HAP-1 (cell line): ENCODE measurements around the gene UQCC2.

Experiments
- DNase-seq, 2 experiments: peaks; one replicate each; pipeline ENCODE4 v3.0.0-alpha.2; 2016 to 2020; ENCODE audit warnings: low spot score in 2 of 2
- H3K27me3 ChIP-seq: fragments of 250-450 bp; sonication (Bioruptor Pico); 2 replicates; pipeline ENCODE4 v1.5.1; 2020; ENCODE audit warnings: low read depth, mild to moderate bottlenecking, moderate library complexity
- H3K36me3 ChIP-seq: fragments of 250-450 bp; sonication (Bioruptor Pico); replicated peaks from 2 replicates; pipeline ENCODE4 v1.5.1; 2020; ENCODE audit warnings: mild to moderate bottlenecking
- H3K4me1 ChIP-seq: fragments of 250-450 bp; sonication (Bioruptor Pico); 2 replicates; pipeline ENCODE4 v1.5.1; 2020; ENCODE audit warnings: mild to moderate bottlenecking
- H3K4me3 ChIP-seq: fragments of 250-450 bp; sonication (Bioruptor Pico); 2 replicates; pipeline ENCODE4 v1.5.1; 2020; ENCODE audit warnings: mild to moderate bottlenecking, moderate library complexity
- H3K9me3 ChIP-seq: fragments of 250-450 bp; sonication (Bioruptor Pico); 2 replicates; pipeline ENCODE4 v1.5.1; 2020; ENCODE audit warnings: mild to moderate bottlenecking, moderate library complexity
- in situ Hi-C: fragments of 300-500 bp; cut with MboI; formaldehyde crosslinking; loops from 3 replicates; pipeline ENCODE4 v1.14.3; 2020; ENCODE audit warnings: low sequenced_read_pairs, inconsistent platforms, mixed read lengths

UQCC2 gene

DNA sequence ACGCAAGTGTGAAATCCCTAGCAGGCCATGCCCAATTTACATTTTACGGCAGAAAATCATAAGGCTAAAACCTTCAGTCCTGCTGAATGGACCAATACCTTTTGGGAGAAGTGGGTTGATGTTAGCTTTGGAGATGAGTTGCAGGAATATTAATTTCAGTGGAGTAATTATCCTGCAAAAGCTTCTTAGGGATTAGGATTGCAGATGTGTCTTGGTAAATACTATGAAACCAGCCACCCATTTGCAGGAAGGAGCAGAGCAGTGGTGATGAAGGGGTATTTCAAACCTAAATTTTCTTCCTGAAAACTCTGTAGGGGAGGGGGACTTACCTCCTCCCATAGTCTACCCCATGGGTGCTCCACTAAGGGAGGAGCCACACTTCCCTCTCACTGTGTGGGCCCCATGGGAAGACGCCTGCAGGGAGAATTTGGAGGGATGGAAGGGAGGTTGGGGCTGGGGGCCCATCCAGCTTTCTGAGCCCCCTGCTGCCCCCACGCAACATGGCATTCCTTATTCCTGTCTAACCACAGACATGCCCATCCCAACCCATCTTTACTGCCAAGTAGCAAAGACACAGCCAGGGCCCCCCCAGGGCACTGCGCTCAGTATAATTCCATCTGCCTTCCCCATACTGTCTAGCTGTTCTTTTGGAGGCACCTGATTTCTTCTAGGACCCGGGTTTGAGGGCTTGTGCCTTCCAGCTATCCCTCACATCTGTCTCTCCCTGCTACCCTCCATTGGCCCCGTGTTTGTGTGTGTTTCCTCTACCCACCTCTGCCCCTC, 14.6 kb upstream of the UQCC2 start:
- in situ Hi-C loops = no loop called here
- Histone ChIP-seq H3K4me1 (no peaks in the 10 kb centered on the region), H3K9me3 (no peaks in the 10 kb centered on the region), H3K36me3 (no peaks in the 10 kb centered on the region), H3K27me3 (peaks cover 42% of the 10 kb centered on the region), H3K4me3 (no peak overlapping the region)
- no peak for DNase-seq

DNA sequence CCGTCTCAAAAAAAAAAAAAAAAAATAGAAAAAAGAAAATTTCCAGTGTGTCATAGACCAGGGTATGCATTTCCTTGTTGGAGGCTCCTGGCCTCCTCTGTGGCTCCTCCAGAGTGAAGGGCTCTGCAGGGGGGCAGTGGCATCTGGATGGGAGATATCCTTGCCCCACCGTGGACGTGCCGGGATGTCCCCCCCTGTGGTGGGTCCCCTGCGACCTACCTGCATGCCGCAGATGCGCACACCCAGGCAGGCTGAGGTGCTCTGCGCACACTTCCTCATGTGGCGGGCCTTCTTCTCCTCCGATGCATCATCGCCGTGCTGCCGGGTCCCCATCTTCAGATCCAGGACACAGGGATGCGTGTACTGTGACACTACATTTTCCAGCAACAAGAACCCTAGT, 13.7 kb upstream of the UQCC2 start:
- Histone ChIP-seq H3K4me1 (no peaks in the 10 kb centered on the region), H3K27me3 (peaks cover 47% of the 10 kb centered on the region), H3K4me3 (no peak overlapping the region), H3K36me3 (no peaks in the 10 kb centered on the region), H3K9me3 (no peaks in the 10 kb centered on the region)
- in situ Hi-C loops = no loop called here
- no peak for DNase-seq

DNA sequence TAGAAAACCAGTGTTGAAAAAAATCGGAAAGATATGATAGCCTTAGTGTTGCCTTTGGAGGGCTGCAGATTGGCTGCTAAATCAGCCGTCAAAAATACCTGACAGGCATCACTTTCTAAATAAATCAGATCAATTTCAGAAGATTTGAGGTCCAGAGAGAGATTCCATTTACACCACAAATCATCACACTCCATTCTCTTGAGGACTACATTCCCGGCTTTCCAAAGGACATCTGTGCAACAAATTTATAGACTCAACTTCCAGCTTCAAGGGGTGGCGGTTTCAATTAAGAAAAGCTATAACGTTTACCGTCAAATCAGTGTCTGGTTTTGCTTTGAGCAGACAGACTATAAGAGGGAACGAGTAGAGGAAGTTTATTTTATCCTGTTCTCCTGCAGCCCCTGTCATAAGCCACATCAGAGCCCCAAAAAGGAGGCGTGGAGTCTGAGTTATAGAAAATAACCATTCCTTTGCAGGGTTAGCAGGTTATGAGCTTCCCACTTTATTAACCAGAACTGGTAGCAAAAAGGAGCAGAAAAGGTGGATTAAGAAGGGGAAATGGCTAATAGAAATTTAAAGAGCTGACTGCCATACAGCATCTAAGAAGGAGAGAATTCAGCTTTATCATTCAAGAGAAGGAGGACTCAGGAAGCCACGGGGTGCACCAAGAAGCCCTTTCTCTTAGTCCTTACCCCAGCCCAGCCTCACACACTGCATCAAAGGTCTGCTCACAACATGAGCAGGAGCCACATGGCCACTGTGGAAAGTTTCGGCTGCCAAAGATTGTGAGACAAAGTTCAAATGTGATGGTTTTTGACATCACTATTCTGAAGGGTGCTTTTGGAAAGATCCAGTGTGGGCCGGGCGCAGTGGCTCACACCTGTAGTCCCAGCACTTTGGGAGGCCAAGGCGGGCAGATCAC, 12.9 kb upstream of the UQCC2 start:
- H3K4me1 ChIP-seq = no peaks in the 10 kb centered on the region
- DNase-seq = no peak
- no peaks in the 10 kb centered on the region for H3K9me3 ChIP-seq
- H3K36me3 ChIP-seq = no peaks in the 10 kb centered on the region
- peaks cover 47% of the 10 kb centered on the region for H3K27me3 ChIP-seq
- H3K4me3 ChIP-seq = no peak overlapping the region
- in situ Hi-C loops = no loop called here

DNA sequence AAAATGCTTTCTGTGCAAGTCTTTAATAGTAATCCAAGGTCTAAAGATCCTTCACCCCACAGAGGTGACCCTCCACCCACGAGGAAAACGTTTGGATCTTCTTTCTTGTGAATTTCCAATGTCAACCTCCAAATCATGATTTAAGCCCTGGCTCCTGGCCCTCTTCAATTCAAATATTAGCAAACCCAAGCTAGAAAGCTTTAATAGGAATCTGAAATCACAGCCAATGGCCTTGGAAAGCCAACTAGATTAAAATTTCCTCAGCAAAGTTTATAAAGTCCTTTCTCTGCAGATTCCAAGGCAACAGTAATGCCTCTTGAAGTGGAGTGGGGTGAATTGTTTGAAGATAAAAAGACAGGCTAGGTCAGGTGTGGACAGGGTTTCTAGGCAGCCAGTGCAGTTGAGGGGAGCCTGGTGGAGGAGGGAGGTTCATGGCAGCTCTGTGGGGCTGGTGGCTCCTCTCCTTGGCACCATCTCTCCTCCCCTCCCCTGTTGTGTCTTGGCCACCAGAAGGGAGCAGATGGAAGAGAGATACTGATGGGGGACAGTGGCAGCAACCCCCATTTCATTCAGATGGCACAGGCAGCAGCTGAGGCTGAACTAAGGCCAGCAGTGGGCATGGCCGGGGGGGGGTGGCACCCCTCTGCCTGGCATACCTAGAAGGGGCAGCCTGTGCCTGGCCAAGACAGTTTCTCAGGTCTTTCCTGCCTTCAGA, 12.0 kb upstream of the UQCC2 start:
- no peaks in the 10 kb centered on the region for H3K4me1 ChIP-seq
- no peak for DNase-seq
- in situ Hi-C loops = no loop called here
- H3K4me3 ChIP-seq = no peak overlapping the region
- peaks cover 47% of the 10 kb centered on the region for H3K27me3 ChIP-seq
- H3K36me3 ChIP-seq = no peaks in the 10 kb centered on the region
- H3K9me3 ChIP-seq = no peaks in the 10 kb centered on the region

DNA sequence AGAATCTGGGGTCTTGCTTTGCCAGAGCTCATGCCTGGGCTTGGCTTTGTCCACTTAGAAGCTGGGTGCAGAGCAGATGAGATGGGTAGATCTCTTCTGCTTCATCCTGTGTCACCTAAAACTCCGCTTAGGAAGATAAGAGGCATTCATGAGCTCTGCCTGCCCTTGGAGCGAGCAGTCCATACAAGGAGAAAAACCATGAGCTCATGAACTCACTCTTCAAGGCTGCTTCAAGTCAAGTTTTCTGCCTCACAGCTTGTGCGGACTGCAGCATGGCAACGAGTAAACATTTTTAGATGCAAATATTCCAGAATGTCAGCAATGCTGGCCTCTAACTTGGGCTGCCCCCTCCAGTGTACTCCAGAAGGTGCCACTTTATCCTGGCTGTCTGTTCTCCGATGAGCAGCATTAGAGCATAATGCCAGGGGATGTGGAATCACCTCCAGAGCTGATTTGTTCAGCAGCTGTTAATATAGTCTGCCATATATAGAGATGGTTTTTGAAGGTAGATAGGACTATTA, 10.7 kb upstream of the UQCC2 start:
- Histone ChIP-seq H3K9me3 (no peaks in the 10 kb centered on the region), H3K4me1 (no peaks in the 10 kb centered on the region), H3K27me3 (peaks cover 47% of the 10 kb centered on the region), H3K4me3 (no peak overlapping the region), H3K36me3 (no peaks in the 10 kb centered on the region)
- no peak for DNase-seq
- in situ Hi-C loops = no loop called here

DNA sequence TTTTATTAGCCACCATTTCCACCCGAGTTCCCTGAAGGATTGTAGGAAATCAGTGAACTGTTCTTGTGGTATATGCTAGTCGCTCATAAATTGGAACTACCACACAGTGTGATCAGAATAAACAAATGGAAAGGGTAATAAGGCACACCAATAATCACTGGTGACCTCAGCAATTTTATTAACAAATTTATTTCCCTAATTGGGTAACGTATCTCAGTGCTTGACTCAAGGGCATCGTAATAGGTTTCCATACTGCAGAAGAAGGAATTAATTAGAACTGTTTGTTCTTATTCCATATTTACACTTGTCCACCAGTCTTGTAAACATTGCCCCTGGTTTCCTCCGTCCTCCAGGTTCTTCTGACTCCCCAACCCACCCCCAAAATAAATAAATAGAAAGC, 10.0 kb upstream of the UQCC2 start:
- in situ Hi-C loops = no loop called here
- no peaks in the 10 kb centered on the region for H3K4me1 ChIP-seq
- no peaks in the 10 kb centered on the region for H3K9me3 ChIP-seq
- H3K4me3 ChIP-seq = no peak overlapping the region
- DNase-seq = no peak
- no peaks in the 10 kb centered on the region for H3K36me3 ChIP-seq
- peaks cover 47% of the 10 kb centered on the region for H3K27me3 ChIP-seq

DNA sequence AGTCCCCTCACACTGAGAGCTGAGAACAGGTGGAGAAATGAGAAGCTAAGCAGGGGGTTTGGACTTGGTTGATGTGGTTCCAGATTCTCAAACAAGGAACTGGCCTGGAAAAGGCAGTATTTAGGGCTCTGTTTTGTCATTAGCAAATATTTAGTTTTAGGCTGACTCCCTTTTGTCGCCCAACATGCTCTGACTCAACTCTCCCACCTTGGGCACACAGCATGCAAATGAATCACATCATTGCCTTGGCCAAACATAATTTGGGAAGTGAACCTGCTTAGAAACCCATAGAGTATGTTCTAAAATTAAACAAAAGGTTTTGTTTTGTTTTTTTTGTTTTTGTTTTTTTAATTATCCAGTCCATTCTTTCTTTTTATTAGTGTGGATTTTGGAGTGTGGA, 9.5 kb upstream of the UQCC2 start:
- peaks cover 47% of the 10 kb centered on the region for H3K27me3 ChIP-seq
- H3K4me1 ChIP-seq = no peaks in the 10 kb centered on the region
- H3K9me3 ChIP-seq = no peaks in the 10 kb centered on the region
- in situ Hi-C loops = no loop called here
- no peak for DNase-seq
- no peak overlapping the region for H3K4me3 ChIP-seq
- H3K36me3 ChIP-seq = no peaks in the 10 kb centered on the region

DNA sequence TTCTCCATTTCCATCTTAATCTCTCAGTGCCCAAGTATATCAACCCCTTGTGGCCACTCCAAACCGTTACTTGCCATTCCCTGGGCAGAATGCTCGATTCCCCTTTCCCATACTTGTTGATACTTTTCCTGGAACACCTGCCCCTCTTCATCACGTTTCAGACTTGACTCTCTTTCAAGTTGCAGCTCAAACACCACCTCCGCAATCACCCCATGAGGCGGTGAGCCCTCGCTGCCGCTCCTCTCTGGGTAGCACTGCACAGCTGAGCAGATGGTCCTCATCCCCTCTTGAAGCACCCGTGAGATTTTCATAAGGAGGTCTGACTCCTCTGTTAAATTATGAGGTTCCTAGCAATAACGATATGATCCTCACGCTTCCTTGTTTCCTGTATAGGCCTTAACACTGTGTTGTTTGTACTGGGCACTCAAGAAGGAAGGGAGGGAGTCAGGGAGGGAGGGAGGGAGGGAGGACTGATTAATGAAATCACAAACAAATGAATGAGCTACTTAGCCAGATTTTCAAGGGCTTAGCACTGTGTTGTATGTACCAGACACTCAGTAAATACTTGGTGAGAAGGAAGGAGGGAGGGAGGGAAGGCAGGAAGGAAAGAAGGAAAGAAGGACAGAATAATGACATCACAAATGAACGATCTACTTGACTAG, 8.0 kb upstream of the UQCC2 start:
- Histone ChIP-seq H3K27me3 (peaks cover 36% of the 10 kb centered on the region), H3K4me3 (no peak overlapping the region), H3K9me3 (no peaks in the 10 kb centered on the region), H3K4me1 (no peaks in the 10 kb centered on the region), H3K36me3 (no peaks in the 10 kb centered on the region)
- no peak for DNase-seq
- in situ Hi-C loops = no loop called here

DNA sequence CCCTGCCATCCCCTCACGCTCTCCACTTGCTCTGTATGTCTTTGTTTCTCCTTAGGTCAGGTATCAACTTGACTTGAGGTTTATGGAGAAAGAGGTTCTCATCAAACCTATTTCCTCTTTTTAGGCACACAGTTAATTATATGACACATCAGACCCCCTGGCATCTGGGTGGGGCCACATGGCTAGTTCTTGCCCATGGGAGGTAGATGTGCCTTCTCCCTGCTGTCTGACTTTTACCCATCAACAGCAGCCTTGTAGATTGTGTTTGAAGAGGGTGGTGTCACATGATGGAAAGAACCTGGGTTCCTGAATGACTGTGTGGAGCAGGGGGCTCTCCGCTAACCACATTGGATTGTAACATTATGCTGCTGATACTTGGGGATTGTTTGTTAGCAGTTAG, 7.2 kb upstream of the UQCC2 start:
- in situ Hi-C loops = no loop called here
- Histone ChIP-seq H3K4me3 (no peak overlapping the region), H3K36me3 (no peaks in the 10 kb centered on the region), H3K4me1 (no peaks in the 10 kb centered on the region), H3K27me3 (peaks cover 29% of the 10 kb centered on the region), H3K9me3 (no peaks in the 10 kb centered on the region)
- DNase-seq = no peak

DNA sequence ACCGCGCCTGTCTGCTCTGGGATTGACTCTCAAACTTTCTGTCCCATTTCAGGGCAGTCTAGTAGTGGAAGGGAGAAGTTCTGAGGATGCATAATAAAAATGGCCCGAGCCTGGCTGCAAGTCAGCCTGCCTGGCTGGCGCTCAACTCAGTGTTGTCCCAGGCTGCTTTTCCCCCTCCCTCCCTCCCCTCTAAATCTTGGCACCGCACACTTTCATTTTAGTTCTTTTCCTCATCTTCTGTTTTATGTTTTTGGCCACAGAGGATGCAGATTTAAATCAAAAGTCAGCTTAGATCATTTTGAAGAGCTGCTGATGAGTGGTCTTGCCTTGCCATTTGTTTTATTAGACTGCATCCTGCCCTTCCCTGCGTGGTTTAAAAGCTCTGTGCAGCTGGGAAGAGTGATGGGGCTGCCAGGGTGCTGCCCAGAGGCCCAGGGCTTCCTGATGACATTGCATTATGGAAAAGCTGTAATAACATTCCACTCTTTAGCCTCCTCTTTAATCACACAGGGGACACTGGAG, 6.5 kb upstream of the UQCC2 start:
- no peaks in the 10 kb centered on the region for H3K4me1 ChIP-seq
- H3K9me3 ChIP-seq = no peaks in the 10 kb centered on the region
- no peak for DNase-seq
- no peak overlapping the region for H3K4me3 ChIP-seq
- H3K36me3 ChIP-seq = no peaks in the 10 kb centered on the region
- in situ Hi-C loops = no loop called here
- peaks cover 23% of the 10 kb centered on the region for H3K27me3 ChIP-seq

DNA sequence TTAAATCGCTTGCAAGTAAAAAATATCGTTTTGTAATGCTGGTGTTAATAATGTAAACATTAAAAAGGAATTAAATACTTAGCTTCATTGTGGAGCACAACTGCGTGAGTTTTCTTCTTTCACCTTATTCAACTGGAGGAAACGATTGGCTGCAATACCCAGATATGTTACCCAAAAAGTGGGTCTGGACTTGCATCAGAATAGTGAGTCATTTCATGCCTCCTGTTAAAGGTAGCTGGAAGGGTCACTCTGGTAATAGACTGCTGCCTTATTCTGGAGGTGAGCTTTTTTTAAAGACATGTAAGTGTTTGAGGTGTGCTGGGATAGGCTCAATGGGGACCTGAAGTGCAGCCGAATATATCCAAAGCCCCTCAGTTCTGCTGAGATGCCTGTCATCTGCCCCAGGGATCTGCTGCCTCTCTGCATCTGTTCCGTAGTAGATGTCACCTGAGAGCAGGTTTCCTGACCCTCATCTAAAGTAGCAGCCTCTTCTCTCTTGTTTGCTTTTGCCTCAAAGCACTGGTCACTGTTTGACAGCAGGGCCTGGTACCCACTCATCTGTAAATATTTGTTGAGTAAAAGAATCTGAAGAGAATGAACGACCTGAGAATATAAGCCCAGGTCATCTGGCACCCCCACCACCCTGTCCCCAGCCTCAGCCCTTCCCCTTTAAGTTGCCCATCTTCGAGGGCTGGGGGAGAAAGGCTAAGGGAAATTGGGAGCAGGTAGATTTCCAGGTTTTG, 5.6 kb upstream of the UQCC2 start:
- no peak for DNase-seq
- Histone ChIP-seq H3K4me1 (peaks cover 2% of the 10 kb centered on the region), H3K36me3 (no peaks in the 10 kb centered on the region), H3K27me3 (peaks cover 13% of the 10 kb centered on the region), H3K4me3 (no peak overlapping the region), H3K9me3 (no peaks in the 10 kb centered on the region; the same call in 1 of the 2 replicates)
- in situ Hi-C loops = no loop called here

DNA sequence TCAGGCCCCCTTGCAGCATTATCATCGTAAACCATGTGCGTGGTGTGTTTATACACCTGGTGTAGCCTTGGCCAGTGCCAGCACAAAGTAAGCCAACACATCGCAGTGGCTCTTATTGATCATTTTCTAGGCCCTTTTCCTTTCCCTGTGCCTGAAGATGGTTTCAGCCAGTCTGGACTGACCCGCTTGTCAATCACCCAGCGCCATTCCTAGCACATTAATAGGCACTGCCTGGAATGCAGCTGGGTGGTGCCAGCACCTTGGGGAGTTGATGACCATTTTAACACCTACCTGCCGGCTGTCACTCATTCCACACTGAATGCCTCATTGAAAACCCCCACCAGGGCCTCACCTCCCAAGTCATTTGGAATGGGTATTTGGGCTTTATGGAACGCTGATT, 4.9 kb upstream of the UQCC2 start:
- Histone ChIP-seq H3K9me3 (no peaks in the 10 kb centered on the region; the same call in 1 of the 2 replicates), H3K27me3 (peaks cover 6% of the 10 kb centered on the region), H3K4me3 (no peak overlapping the region), H3K4me1 (peaks cover 5% of the 10 kb centered on the region), H3K36me3 (no peaks in the 10 kb centered on the region)
- in situ Hi-C loops = no loop called here
- no peak for DNase-seq
